ENCODE results near the gene BRWD1.
"Not testable (repeated sequence)": the region's sequence is repeated elsewhere in the genome, so short reads cannot be mapped to it uniquely, and the experiment has no call there.

BRWD1 gene

GRCh38 chr21:39161064-39161463 lies 152.4 kb downstream of the BRWD1 start:
- TF ChIP-seq, protein P1, sequence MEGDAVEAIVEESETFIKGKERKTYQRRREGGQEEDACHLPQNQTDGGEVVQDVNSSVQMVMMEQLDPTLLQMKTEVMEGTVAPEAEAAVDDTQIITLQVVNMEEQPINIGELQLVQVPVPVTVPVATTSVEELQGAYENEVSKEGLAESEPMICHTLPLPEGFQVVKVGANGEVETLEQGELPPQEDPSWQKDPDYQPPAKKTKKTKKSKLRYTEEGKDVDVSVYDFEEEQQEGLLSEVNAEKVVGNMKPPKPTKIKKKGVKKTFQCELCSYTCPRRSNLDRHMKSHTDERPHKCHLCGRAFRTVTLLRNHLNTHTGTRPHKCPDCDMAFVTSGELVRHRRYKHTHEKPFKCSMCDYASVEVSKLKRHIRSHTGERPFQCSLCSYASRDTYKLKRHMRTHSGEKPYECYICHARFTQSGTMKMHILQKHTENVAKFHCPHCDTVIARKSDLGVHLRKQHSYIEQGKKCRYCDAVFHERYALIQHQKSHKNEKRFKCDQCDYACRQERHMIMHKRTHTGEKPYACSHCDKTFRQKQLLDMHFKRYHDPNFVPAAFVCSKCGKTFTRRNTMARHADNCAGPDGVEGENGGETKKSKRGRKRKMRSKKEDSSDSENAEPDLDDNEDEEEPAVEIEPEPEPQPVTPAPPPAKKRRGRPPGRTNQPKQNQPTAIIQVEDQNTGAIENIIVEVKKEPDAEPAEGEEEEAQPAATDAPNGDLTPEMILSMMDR (IDR thresholded peaks at IDR 0.05; ENCODE audit: extremely low read depth, insufficient read depth, missing control alignments), result no peak
- in situ Hi-C loops (cut with MboI; ENCODE audit: low pct_unique_long_range_greater_than_20kb, low sequenced_read_pairs, unreplicated experiment), result no loop called here
- DNase-seq (ENCODE audit: low spot score), result no peak

DNA sequence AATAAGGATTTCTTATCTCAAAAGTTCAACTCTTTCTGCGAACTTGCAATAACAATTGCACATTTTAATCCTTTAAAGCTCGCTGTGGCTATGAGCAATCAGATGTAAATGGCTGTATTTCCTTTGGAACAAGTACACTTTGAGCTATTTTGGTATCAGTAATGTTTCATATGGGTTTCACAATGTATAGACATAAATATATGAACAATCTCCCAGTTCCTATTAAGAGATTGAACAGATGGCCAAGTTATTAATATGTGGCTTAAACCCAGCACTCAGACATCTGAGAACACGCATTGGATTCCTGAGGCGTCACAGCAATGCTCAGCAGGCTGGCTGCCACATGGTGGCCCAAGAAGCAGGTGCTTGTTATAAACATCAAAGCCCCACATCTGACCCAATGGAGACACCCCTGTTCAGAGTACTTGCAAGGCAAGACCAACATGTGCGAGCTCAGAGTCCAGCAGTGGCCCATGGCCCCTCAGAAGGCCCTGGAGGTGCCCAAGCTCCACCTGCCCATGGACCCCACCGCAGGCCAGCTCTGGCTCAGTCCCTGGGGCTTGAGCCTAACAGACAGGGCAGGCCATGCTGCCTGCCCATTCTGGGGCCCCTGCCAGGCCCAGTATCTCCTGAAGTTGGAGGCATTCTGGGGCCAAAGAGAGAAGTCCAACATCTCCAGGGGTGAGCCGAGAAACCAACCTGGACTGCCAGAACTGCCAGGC lies 153.9 kb downstream of the BRWD1 start:
- TF ChIP-seq, protein P1 (IDR thresholded peaks at IDR 0.05; ENCODE audit: extremely low read depth, insufficient read depth, missing control alignments), result no peak
- no peak for DNase-seq (ENCODE audit: low spot score)
- in situ Hi-C loops (cut with MboI; ENCODE audit: low pct_unique_long_range_greater_than_20kb, low sequenced_read_pairs, unreplicated experiment), result no loop called here

GRCh38 chr21:39157241-39157640 lies 156.2 kb downstream of the BRWD1 start:
- DNase-seq (ENCODE audit: low spot score); in situ Hi-C loops (cut with MboI; ENCODE audit: low pct_unique_long_range_greater_than_20kb, low sequenced_read_pairs, unreplicated experiment): not testable (repeated sequence)

DNA sequence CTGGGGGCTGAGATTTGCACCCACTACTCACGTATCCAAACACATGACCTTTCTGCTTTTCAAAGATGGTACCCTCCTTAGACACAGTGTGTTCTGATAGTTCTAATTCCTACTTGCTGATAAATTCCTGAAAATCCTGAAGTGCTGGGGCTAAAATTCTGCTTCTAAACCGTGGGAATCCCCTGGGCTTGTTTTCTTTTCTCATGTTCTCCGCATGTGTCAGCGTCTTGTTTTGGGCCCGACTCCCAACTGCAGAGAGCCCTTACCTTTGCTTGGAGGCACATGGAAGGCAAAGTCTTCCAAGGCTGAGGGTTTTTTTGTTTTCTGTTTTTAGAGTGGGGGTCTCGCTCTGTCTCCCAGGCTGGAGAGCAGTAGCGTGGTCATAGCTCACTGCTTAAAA lies 157.4 kb downstream of the BRWD1 start:
- in situ Hi-C loops (cut with MboI; ENCODE audit: low pct_unique_long_range_greater_than_20kb, low sequenced_read_pairs, unreplicated experiment), result no loop called here
- no peak for DNase-seq (ENCODE audit: low spot score)

DNA sequence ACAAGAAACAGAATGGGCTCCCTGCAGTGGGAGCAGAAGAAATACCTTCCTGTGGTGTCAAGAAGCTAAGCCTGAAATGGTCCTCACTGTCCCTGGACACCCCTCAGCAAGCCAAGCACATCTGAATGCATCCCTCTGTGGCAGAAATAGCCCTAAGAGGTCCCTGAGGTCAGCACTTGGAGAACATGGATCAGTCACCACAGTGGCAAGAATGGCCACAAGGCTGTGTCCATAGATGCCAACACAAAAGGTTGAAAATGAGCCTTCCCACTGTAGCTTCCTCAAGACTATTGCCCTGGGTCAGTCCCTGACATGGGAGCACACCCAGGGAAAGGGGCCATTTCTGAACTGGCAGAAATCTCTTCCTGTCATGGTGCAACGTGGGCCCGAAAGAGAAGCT lies 157.9 kb downstream of the BRWD1 start:
- in situ Hi-C loops (cut with MboI; ENCODE audit: low pct_unique_long_range_greater_than_20kb, low sequenced_read_pairs, unreplicated experiment), result no loop called here
- no peak for DNase-seq (ENCODE audit: low spot score)
- TF ChIP-seq, protein P1 (IDR thresholded peaks at IDR 0.05; ENCODE audit: extremely low read depth, insufficient read depth, missing control alignments), result no peak

More for the DNA sequence above, 157.4 kb downstream of the BRWD1 start:
- TF ChIP-seq, protein P1 (IDR thresholded peaks at IDR 0.05; ENCODE audit: extremely low read depth, insufficient read depth, missing control alignments), result no peak

- TF ChIP-seq, protein P1 (IDR thresholded peaks at IDR 0.05; ENCODE audit: extremely low read depth, insufficient read depth, missing control alignments), result no peak
- in situ Hi-C loops (cut with MboI; ENCODE audit: low pct_unique_long_range_greater_than_20kb, low sequenced_read_pairs, unreplicated experiment), result no loop called here
- DNase-seq (ENCODE audit: low spot score), result no peak
Measured at GRCh38 chr21:39153842-39154241, 159.6 kb downstream of the BRWD1 start.

DNA sequence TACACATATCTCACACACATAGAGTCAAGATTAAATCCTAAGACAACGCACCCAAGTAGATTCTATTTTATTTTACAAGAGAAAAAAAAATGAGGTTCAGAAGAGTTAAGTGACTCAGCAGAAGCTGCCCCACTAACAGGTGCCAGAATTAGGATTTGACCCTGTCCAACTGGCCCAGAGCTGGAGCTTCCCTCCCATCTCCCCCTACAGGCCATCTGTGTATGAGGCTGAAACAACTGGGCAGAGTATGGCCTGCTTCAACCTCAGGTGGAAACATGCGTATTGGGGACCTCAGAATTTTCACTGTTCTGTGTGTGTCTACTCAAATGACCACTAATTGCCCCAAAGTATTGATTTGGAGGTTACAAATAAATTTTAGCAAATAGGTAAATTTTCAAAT lies 160.1 kb downstream of the BRWD1 start:
- in situ Hi-C loops (cut with MboI; ENCODE audit: low pct_unique_long_range_greater_than_20kb, low sequenced_read_pairs, unreplicated experiment), result no loop called here
- no peak for DNase-seq (ENCODE audit: low spot score)
- TF ChIP-seq, protein P1 (IDR thresholded peaks at IDR 0.05; ENCODE audit: extremely low read depth, insufficient read depth, missing control alignments), result peak; percentile 26
